HG02642 (cell line): ENCODE results near the gene CCDC120.

Source experiments
- ATAC-seq: cut with Tn5 transposase; IDR thresholded peaks from one replicate; pipeline ENCODE4 v1.9.1; 2021; ENCODE audit warnings: mild to moderate bottlenecking; ENCODE audit not compliant: unreplicated experiment, poor library complexity

CCDC120 gene

DNA sequence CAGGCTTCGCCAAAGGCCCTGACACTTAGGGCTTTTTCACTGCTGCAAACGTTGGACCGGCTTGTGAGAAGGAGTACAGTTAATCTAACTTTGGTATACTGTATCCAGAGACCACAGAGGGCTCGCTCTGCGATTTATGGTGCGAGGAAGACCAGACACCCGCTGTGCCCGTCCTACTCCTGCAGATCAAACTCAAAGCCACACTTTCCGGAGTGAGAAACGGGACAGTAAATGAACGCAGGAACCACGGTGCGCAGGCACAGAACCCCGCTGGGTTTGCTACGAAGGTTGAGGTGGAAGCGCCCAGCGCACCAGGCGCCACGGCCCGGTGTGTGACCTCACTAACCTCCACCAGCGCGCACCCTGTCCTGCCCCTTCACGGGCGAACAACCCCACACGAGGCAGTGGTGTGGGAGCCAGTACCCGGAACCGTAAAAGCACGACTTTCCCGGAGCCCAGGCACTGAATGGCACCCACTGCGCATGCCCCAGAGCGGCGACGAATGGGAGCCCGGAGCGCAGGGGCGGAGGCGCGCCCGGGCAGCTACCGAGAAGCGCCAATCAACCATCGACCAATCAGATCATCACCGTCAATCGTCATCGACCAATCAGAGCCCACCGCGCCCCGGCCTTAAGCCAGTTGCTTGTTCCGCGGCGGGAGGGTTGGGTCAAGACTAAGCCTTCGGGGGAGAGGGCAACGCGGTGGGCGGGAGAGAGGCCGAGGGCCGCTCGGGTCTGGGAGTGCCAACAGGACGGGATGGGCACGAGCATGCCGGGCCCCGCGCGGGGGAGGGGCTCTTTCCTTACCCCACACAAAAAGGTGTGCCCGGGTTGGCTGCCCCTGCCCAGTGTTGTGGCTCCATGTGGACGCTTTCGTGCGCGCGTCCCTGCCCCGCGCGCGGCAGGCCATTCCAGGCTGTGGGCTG, 42.2 kb downstream of the CCDC120 start:
- peak; percentile 97 for ATAC-seq

DNA sequence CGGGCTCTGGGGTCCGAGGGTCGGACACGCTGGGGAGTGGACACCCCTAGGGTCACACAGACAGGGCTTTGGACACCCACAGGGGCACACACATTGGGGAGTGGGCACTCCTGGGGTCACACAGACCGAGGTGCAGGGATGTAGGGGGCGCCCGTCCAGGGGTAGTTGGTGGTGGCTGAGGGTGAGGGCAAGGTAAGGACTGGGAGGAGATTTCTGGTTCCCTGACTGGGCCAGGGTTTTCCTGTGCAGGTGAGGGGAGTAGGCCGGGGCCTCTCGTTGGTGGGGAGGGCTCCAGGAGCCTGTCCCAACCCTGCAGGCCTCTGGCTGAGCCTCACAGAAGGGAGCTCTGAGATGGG, 42.8 kb downstream of the CCDC120 start:
- no peak for ATAC-seq

DNA sequence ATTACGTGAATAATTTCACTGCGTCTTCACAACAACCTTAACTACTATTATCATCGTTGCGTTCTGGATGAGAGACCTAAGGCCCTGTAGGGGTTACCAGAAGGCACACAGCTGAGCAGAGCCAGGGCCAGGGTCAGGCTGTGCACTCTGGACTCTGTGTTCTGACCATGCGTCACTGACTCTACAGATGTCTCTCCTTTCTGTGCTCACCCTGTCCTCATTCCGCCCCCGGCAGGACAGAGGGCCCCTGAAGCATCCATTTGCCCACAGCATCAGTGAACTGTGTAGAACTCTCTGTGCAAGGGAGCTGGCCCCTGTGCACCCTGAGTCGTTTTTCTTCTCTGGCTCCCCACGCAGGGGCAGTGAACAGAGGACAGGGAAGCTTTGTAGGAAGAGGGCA, 43.4 kb downstream of the CCDC120 start:
- no peak for ATAC-seq

DNA sequence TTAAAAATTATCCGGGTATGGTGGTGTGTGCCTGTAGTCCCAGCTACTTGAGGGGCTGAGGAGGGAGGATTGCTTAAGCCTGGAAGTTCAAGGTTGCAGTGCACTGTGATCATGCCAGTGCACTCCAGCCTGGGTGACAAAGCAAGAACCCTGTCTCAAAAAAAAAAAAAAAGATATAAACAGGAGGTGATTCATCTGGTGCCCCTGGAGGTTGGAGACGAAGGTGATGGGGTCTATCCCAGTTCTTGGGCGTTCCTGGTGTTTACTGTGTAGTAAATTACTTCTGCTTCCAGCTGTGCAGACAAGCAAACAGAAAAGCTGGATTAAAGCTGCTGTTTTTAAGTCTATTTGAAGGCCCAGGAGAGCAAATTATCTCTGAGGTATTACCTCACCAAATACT, 44.8 kb downstream of the CCDC120 start:
- no peak for ATAC-seq

DNA sequence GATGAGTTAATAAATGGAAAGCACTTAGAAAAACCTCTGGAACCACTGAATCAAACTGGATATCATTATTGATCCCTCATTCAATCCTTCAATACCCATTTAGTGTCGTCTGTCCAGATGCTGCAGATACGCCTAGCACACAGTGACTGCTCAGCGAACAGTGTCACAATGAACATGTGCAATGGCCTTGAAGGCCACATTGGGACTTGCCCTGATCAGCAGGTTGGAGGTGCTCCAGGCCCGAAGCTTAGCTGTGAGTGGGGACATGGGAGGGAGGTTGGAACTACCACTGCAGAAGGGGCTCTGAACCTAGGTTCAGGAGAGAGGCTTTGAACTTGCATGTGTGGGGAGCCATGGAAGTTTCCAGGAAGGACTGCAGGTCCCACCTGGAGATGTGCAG, 47.5 kb downstream of the CCDC120 start:
- ATAC-seq = no peak

DNA sequence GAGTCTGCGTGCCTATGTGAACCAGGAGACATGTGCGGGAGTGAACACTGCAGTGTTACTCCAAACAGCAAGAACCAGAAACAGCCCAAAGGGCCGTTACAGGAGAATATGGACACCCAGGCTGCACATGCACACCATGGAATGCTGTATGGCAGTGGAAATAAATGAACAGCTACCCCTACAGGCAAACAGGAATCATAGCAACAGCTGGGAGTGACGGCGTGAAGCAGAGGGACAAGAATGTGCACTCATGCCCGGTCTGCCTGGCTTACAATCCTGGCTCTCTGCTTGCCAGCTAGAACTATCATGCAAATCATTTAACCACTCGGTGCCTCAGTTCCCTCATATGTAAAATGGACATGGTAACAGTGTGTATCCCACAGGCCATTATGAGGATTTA, 48.1 kb downstream of the CCDC120 start:
- ATAC-seq = no peak

DNA sequence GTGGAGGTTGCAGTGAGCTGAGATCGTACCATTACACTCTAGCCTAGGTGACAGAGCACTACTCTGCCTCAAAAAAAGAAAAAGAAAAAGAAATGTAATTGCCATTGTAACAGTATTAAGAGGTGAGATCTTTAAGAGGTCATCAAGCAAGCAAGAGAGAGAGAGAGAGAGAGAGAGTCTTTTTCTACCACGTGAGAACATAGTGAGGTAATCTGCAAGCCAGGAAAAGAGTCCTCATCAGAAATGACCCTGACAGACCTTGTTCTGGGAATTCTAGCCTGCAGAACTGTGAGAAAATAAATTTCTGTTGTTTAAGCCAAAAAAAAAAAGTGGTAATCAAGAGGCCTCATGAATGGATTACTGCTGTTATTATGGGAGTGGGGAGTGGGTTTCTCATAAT, 49.8 kb downstream of the CCDC120 start:
- no peak for ATAC-seq

DNA sequence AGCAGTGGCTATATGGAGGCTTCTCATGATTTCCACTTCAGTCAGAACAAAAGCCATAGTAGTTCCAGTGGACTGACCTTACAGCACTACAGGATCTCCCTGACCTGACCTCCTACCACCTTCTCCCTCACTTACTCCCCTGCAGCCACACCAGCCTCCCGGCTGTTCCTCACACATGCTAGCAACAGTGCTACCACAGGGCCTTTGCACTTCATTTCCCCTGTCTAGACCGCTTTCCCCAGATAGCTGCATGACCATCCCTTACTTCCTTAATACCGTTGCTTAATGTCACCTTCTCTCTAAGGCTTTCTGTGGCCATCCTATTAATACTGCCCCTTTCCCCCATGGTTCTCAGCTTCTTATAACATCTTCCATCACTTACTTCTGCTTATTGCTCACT, 51.6 kb downstream of the CCDC120 start:
- no peak for ATAC-seq

DNA sequence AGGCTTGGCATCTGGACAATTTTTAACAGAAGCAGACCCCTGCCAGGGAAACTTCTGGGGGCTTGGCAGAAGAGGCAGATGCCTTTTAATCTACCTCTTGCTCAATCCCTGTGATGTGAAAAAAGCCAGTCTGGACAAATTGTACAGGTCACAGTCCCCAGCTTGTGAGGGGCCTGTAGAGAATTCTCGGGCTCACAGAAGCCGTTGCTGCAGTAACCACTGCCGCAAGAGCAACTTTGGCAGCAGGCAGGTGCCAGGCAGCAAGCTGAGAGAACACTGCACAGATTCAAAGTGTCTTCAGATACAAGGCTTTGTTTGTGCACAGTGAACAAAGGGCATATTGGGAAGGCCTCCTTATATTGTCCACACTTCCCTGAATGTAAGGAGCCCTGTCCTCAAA, 53.0 kb downstream of the CCDC120 start:
- ATAC-seq = no peak

DNA sequence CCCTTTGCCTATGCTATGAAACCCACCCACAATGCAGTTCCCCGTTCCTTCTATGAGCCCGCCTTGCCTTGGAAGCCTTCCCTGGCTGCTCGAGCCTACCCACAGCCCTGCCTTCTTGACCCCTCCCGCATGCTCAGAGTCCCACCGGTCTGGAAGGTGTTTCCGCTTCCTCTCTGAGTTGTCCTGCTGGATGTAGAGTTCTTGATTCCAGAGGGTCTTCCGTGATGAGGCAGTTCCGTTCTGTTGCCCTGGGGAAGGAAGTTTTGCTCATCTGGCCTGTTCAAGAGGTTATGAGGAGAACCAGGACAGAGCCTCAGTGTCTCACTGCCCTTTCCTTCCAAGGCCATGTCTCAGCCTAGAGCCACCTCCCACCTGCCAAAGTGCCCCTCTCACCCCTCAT, 57.3 kb downstream of the CCDC120 start:
- ATAC-seq = no peak

DNA sequence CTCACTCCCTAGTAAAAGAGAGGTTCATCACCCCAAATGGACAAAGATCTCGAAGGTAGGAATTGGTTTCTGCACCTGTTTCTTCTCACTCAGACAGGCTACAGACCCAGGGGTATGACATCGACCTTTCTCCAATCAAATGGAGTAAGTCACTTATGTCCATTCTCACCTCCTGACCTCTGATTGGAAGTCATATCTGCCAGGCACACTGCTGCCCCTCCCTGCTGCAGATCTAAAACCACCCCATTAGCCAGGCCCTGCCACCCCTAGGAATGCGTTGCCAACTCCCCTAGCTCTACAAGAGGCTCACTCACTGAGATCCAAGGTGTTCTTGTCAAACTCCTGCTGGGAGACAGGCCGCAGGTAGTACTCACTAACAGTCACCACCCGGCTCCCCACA, 57.9 kb downstream of the CCDC120 start:
- ATAC-seq = no peak

DNA sequence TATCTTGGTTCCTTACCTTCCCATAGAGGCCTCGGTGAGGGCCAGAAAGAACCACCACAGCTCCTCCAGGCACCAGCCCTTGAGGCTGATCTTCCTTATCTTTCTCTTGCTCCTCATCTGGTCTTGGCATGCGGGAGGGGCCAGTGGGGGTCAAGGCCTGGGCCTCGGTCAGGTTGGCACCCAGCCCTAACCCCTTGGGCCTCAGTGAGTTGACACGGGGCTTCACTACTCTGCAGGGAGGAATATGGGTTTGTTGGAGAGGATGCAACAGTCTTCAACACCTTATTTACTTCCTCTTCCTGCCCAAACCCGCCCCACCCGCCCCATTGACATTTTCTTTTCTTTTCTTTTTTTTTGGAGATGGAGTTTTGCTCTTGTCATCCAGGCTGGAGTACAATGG, 58.8 kb downstream of the CCDC120 start:
- ATAC-seq = no peak
